Right cardiac atrium (tissue), 5 donors: ENCODE data around the gene YPEL3. TPM values are rescaled to one million over a fixed set of nuclear protein-coding genes. Genes with fewer than 3 reads are reported as not detected.

Experiments
- ATAC-seq, 2 donors: fragments of 200-7000 bp; cut with Tn5 transposase; one replicate each; pipeline versions ENCODE4 v1.8.0 to v1.9.1; 2020; ENCODE audit warnings: moderate library complexity in 2 of 2, mild to moderate bottlenecking in 1 of 2
- DNase-seq, 3 donors: peaks; one replicate each; pipeline ENCODE4 v3.0.0-alpha.2; 2020
- H3K27ac ChIP-seq: one replicate; pipeline ENCODE4 v1.5.1; 2013; ENCODE audit warnings: mild to moderate bottlenecking, low read length, control low read depth, moderate library complexity
- H3K27me3 ChIP-seq: one replicate; pipeline ENCODE4 v1.6.1; 2013; ENCODE audit not compliant: control insufficient read depth, insufficient read depth
- H3K4me1 ChIP-seq: one replicate; pipeline ENCODE4 v1.6.1; 2013; ENCODE audit warnings: low read length; ENCODE audit not compliant: control insufficient read depth, insufficient read depth
- H3K4me3 ChIP-seq: one replicate; pipeline ENCODE4 v1.5.1; 2013; ENCODE audit warnings: low read length, control low read depth
- H3K9me3 ChIP-seq: one replicate; pipeline ENCODE4 v1.6.1; 2013; ENCODE audit warnings: low read length; ENCODE audit not compliant: control insufficient read depth
- WGBS: extraction: QIAGEN DNeasy Blood & Tissue Kit; methylation state at CpG from one replicate; pipeline ENCODE4 v1.1.7; 2013; 5-methylcytosine and 5-hydroxymethylcytosine counted together
- intact Hi-C, 4 donors: fragments of 100-400 bp; cut with DNase I; formaldehyde crosslinking; loops; one replicate each; pipeline versions ENCODE4 v1.11.0 to v1.14.0; 2022 to 2023
- polyA plus RNA-seq: library from polyadenylated mRNA; stranded (reverse); fragments of 200-250 nt; gene quantifications from one replicate; pipeline ENCODE4 v1.2.3, GENCODE V29; 2013
- total RNA-seq, 4 donors: library from RNA; stranded (reverse); fragmentation: NEBNext Ultra II Directional; extraction: Animal tissue kit (Norgen Biotek cat#: 25700); gene quantifications; one replicate each; pipeline ENCODE4 v1.2.1, GENCODE V29; 2021
- donor health status: healthy with polysubstance abuse.
- donor health status: DM: no; HTN: yes; CAD: no.
- donor health status: DM: no; HTN: no; CAD: no.
- donor health status: DM: no; HTN: yes; CAD: no; lungs with severe emphysema.
- donor health status: DM: yes; HTN: yes; CAD: no.

Gene YPEL3
- total and polyA plus RNA-seq, 5 donors = 54.4 to 118 (median 71.8) TPM

DNA sequence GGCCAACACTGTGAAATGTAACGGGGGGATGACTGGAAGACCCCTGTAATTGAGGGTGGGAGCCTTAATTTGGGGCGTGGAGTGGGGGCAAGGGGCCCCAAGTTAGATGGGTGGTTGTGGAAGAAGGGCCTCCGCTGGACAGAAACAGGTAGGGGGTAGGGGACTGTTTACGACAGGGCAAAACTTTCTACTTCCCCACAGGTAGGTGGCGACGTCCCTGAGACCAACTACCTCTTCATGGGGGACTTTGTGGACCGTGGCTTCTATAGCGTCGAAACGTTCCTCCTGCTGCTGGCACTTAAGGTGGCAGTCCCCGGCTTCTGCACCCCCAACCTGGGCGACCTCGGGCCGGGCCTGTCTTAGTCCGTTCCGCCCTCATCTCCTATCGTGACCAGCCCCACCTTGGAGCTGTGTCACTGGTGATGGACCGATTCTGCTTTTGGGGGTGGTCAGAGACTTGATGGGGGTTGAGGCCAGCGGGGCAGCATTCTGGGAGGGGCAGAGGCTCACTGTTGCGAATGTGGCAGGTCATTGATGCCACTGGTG is 13.4 kb downstream of the YPEL3 start:
- H3K4me1 ChIP-seq = no peaks in the 10 kb centered on the region
- no peaks in the 10 kb centered on the region for H3K27me3 ChIP-seq
- no peak overlapping the region for H3K27ac ChIP-seq
- no peak for ATAC-seq
- H3K4me3 ChIP-seq = no peak overlapping the region
- no peaks in the 10 kb centered on the region for H3K9me3 ChIP-seq
- intact Hi-C loops = no loop called here
- 87% methylated on average over 20 of the region's 20 CpGs for WGBS
- DNase-seq = no peak

GRCh38 chr16:30079480-30079879 is 16.5 kb downstream of the YPEL3 start:
- 83% methylated on average over 7 of the region's 7 CpGs for WGBS
- DNase-seq (peak in 1 of 3 donors; percentile 48), ATAC-seq (no peak)
- intact Hi-C loops = no loop called here
- H3K27ac ChIP-seq = no peak overlapping the region
- no peaks in the 10 kb centered on the region for H3K27me3 ChIP-seq
- H3K4me3 ChIP-seq = no peak overlapping the region
- no peaks in the 10 kb centered on the region for H3K4me1 ChIP-seq
- H3K9me3 ChIP-seq = no peaks in the 10 kb centered on the region

DNA sequence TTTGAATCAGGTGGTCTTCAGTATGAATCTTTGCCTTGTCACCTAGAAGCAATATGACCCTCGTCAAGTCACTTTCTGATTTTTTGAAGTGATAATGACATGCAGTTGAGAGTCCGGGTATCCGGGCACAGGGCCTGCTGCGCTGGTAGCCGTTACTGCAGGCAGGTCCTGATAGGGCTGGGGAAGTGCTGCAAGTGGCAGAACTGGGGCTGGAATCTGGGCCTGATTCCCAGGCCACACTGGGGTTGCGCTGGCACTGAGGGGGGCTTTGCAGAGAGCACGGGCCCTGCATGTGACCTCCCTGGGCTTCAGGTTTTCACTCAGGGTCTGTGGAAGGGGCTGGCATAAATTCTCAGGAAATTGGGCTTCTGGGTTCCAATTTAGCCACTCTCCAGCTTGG is 17.3 kb downstream of the YPEL3 start:
- 78% methylated on average over 7 of the region's 7 CpGs for WGBS
- Histone ChIP-seq H3K4me1 (no peaks in the 10 kb centered on the region), H3K27me3 (no peaks in the 10 kb centered on the region), H3K9me3 (no peaks in the 10 kb centered on the region), H3K4me3 (no peak overlapping the region), H3K27ac (no peak overlapping the region)
- intact Hi-C loops = no loop called here
- no peak for DNase-seq
- no peak for ATAC-seq

GRCh38 chr16:30077656-30078055 is 18.4 kb downstream of the YPEL3 start:
- WGBS = 70% methylated on average over 6 of the region's 6 CpGs
- no peak for ATAC-seq
- peak in 1 of 3 donors; percentile 5 for DNase-seq
- Histone ChIP-seq H3K27me3 (no peaks in the 10 kb centered on the region), H3K4me3 (no peak overlapping the region), H3K9me3 (no peaks in the 10 kb centered on the region), H3K27ac (no peak overlapping the region), H3K4me1 (no peaks in the 10 kb centered on the region)
- intact Hi-C loops = no loop called here

- Histone ChIP-seq H3K4me3 (peak overlapping the region; percentile 82), H3K27ac (peak overlapping the region; percentile 38), H3K27me3 (no peaks in the 10 kb centered on the region), H3K9me3 (no peaks in the 10 kb centered on the region), H3K4me1 (no peaks in the 10 kb centered on the region)
- intact Hi-C loops = no loop called here
- WGBS = 1% methylated on average over 33 of the region's 33 CpGs
- ATAC-seq = peak; percentile 16 to 42
- peak; percentile 36 to 75 (median 66) for DNase-seq
Observed at GRCh38 chr16:30076276-30076791, 19.7 kb downstream of the YPEL3 start.

GRCh38 chr16:30075503-30076275 is 20.3 kb downstream of the YPEL3 start, which contains the start of gene PPP4C:
Gene PPP4C (plus strand): TSS chr16:30075994. CDS start chr16:30076378, 384 bp downstream.
- ATAC-seq = peak; percentile 92 to 94
- H3K9me3 ChIP-seq = no peaks in the 10 kb centered on the region
- no peaks in the 10 kb centered on the region for H3K27me3 ChIP-seq
- 2% methylated on average over 67 of the region's 67 CpGs for WGBS
- intact Hi-C loops = no loop called here
- peak within 1 kb of the TSS; percentile 42 for H3K27ac ChIP-seq
- H3K4me3 ChIP-seq = peak within 1 kb of the TSS; percentile 82
- H3K4me1 ChIP-seq = no peaks in the 10 kb centered on the region
- DNase-seq = peak; percentile 93 to 97 (median 96)

DNA sequence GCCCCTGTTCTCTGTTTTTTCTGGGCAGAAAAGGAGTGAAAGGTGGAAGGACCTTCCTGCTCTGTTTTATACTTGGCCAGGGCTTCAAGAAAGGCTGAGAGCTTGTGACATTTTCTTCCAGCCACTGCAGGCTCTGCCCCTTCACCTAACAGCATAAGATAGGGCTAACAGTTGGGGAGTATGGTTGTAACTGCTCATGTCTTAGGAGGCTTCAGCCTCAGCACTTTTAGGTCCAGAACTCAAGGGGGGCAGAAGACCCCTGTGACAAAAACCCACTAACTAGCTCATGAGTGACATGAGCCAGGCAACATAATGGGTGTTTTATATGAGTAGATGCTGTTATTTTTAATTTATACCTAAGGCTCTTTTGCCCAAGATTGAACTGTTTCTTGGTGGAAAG is 25.5 kb downstream of the YPEL3 start:
- Histone ChIP-seq H3K9me3 (no peaks in the 10 kb centered on the region), H3K27ac (no peak overlapping the region), H3K4me1 (peaks cover 13% of the 10 kb centered on the region), H3K4me3 (no peak overlapping the region), H3K27me3 (no peaks in the 10 kb centered on the region)
- DNase-seq (no peak), ATAC-seq (no peak)
- intact Hi-C loops = no loop called here

DNA sequence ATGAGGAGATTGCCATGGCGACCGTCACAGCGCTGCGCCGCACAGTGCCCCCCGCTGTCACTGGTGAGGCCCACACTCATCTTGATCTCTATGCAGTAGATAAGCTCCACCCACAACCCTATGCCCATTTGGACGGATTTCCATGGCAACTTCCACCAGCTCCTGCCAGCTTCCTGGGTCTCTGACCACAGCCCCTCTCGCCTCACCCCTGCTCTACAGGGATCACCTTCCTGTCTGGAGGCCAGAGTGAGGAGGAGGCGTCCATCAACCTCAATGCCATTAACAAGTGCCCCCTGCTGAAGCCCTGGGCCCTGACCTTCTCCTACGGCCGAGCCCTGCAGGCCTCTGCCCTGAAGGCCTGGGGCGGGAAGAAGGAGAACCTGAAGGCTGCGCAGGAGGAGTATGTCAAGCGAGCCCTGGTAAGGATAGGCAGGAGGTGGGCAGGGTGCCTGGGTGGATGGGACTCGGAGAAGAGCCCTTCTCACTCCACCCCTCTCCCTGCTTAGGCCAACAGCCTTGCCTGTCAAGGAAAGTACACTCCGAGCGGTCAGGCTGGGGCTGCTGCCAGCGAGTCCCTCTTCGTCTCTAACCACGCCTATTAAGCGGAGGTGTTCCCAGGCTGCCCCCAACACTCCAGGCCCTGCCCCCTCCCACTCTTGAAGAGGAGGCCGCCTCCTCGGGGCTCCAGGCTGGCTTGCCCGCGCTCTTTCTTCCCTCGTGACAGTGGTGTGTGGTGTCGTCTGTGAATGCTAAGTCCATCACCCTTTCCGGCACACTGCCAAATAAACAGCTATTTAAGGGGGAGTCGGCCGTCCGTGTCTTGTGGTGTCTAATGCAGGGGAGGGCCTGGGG is 26.2 kb downstream of the YPEL3 start:
- peak overlapping the region; percentile 10 for H3K27ac ChIP-seq
- ATAC-seq = no peak
- no peak overlapping the region for H3K4me3 ChIP-seq
- intact Hi-C loops = no loop called here
- H3K9me3 ChIP-seq = no peaks in the 10 kb centered on the region
- 52% methylated on average over 31 of the region's 31 CpGs for WGBS
- peak in 2 of 3 donors; percentile 78 to 81 for DNase-seq
- H3K4me1 ChIP-seq = peaks cover 13% of the 10 kb centered on the region
- no peaks in the 10 kb centered on the region for H3K27me3 ChIP-seq

DNA sequence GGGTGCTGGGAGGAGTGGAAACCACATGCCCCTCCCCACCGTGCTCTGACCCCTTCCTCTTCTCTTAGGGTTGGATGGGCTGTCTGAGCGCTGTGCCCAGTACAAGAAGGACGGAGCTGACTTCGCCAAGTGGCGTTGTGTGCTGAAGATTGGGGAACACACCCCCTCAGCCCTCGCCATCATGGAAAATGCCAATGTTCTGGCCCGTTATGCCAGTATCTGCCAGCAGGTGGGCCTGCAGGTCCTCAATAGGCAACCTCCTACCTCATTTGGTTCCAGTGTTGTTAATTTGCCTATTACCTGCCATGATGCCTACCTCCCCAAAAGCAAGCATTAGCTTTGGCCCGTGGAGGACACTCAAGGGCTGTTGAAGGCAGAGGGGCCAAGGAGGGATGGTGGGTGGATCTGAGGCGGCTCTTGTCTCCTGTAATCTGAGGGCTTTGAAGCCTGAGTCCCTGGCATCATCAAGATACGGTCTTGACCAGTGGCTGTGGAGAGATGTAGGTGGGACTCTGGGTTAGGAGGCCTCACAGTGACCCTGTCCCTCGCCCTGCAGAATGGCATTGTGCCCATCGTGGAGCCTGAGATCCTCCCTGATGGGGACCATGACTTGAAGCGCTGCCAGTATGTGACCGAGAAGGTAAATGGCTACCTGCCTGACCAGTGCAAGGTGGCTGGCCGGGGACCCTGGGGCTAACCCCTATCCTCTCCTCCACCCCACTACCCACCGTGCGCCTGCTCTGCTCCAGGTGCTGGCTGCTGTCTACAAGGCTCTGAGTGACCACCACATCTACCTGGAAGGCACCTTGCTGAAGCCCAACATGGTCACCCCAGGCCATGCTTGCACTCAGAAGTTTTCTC is 27.0 kb downstream of the YPEL3 start:
- H3K27ac ChIP-seq = peak overlapping the region; percentile 25

DNA sequence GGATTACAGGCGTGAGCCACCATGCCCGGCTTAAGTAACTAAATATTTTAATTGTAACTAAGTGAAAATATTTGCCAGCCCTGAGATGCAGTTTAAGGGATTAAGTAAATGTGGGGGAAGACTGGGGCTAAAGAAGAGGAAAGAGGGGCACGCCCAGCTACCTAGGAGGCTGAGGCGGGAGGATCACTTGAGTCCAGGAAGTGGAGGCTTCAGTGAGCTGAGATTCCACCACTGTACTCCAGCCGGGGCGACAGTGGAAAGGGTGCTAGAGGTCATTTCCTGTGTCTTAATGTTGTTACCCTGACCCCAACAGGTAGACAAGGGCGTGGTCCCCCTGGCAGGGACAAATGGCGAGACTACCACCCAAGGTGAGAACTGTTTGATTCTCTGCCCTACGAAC is 27.7 kb downstream of the YPEL3 start:
- H3K9me3 ChIP-seq = no peaks in the 10 kb centered on the region
- no peak overlapping the region for H3K4me3 ChIP-seq
- H3K27me3 ChIP-seq = no peaks in the 10 kb centered on the region
- WGBS = 78% methylated on average over 9 of the region's 9 CpGs
- intact Hi-C loops = no loop called here
- ATAC-seq (no peak), DNase-seq (no peak)
- H3K4me1 ChIP-seq = peaks cover 17% of the 10 kb centered on the region
- peak overlapping the region; percentile 25 for H3K27ac ChIP-seq

More for the DNA sequence above, 27.0 kb downstream of the YPEL3 start:
- no peak overlapping the region for H3K4me3 ChIP-seq
- H3K4me1 ChIP-seq = peaks cover 13% of the 10 kb centered on the region
- intact Hi-C loops = no loop called here
- whole genome bisulfite sequencing = 73% methylated on average over 17 of the region's 17 CpGs
- ATAC-seq = no peak
- no peaks in the 10 kb centered on the region for H3K9me3 ChIP-seq
- peak in 2 of 3 donors; percentile 64 to 65 for DNase-seq
- H3K27me3 ChIP-seq = no peaks in the 10 kb centered on the region
